HPDE6-E6E7 (cell line): Measurements from ENCODE around the gene CASP6.
"Not testable (repeated sequence)": the region's sequence is repeated elsewhere in the genome, so short reads cannot be mapped to it uniquely, and the experiment has no call there.

Source experiments
- DNase-seq: peaks from one replicate; pipeline ENCODE4 v3.0.0; 2011; ENCODE audit warnings: missing footprints; ENCODE audit errors: extremely low spot score

Gene CASP6

GRCh38 chr4:109719604-109720003 is 16.4 kb upstream of the CASP6 start:
- no peak for DNase-seq

GRCh38 chr4:109718759-109719158 is 15.5 kb upstream of the CASP6 start:
- no peak for DNase-seq

- DNase-seq, result no peak
Measured at GRCh38 chr4:109713500-109713899, 10.3 kb upstream of the CASP6 start.

- DNase-seq, result no peak
Measured at GRCh38 chr4:109708990-109709389, 5.7 kb upstream of the CASP6 start.

GRCh38 chr4:109708435-109708834 is 5.2 kb upstream of the CASP6 start:
- DNase-seq, result no peak

- no peak for DNase-seq
Measured at GRCh38 chr4:109703664-109704361, 568 bp upstream of the CASP6 start.

GRCh38 chr4:109701566-109702410 is 1.5 kb downstream of the CASP6 start:
- no peak for DNase-seq

- DNase-seq, result no peak
Measured at GRCh38 chr4:109699553-109700225, 3.6 kb downstream of the CASP6 start.

GRCh38 chr4:109698656-109699055 is 4.6 kb downstream of the CASP6 start:
- no peak for DNase-seq

- no peak for DNase-seq
Measured at GRCh38 chr4:109691411-109691920, 11.8 kb downstream of the CASP6 start.

- DNase-seq, result no peak
Measured at GRCh38 chr4:109690690-109691410, 12.4 kb downstream of the CASP6 start.

- DNase-seq, result no peak
Measured at GRCh38 chr4:109684727-109685126, 18.5 kb downstream of the CASP6 start.

- DNase-seq, result no peak
Measured at GRCh38 chr4:109683621-109684253, 19.5 kb downstream of the CASP6 start.

- no peak for DNase-seq
Measured at GRCh38 chr4:109682875-109683274, 20.4 kb downstream of the CASP6 start.

GRCh38 chr4:109678925-109679324 is 24.3 kb downstream of the CASP6 start:
- DNase-seq, result not testable (repeated sequence)

- not testable (repeated sequence) for DNase-seq
Measured at GRCh38 chr4:109678472-109678871, 24.8 kb downstream of the CASP6 start.

GRCh38 chr4:109676886-109677285 is 26.4 kb downstream of the CASP6 start:
- no peak for DNase-seq

GRCh38 chr4:109675843-109676242 is 27.4 kb downstream of the CASP6 start:
- DNase-seq, result no peak

GRCh38 chr4:109675181-109675580 is 28.1 kb downstream of the CASP6 start:
- no peak for DNase-seq

GRCh38 chr4:109673303-109673702 is 29.9 kb downstream of the CASP6 start:
- DNase-seq, result no peak
